Activated naive CD8-positive, alpha-beta T cell treated with anti-CD3 and anti-CD28 coated beads, Interleukin-2, amount 50 U/mL, for 24 hours (primary cell): Measurements from ENCODE around the gene CDRT4.
"Not testable (repeated sequence)": the region's sequence is repeated elsewhere in the genome, so short reads cannot be mapped to it uniquely, and the experiment has no call there.

Experiments
- ATAC-seq: fragments of 150-1000 bp; cut with Tn5 transposase; one replicate; pipeline ENCODE4 v1.10.0; 2021
- DNase-seq: peaks from one replicate; pipeline ENCODE4 v3.0.0; 2021
- H3K27ac Mint-ChIP-seq: one replicate; pipeline ENCODE4 v1.8.0; 2021; ENCODE audit warnings: mild to moderate bottlenecking, mixed read lengths
- H3K27me3 Mint-ChIP-seq: one replicate; pipeline ENCODE4 v1.8.0; 2021; ENCODE audit warnings: mixed read lengths
- H3K36me3 Mint-ChIP-seq: one replicate; pipeline ENCODE4 v1.8.0; 2021; ENCODE audit warnings: low read depth, mixed read lengths
- H3K4me1 Mint-ChIP-seq: one replicate; pipeline ENCODE4 v1.8.0; 2021; ENCODE audit warnings: mixed read lengths
- H3K4me3 Mint-ChIP-seq: one replicate; pipeline ENCODE4 v1.8.0; 2021; ENCODE audit warnings: mild to moderate bottlenecking, moderate library complexity, mixed read lengths
- H3K9me3 Mint-ChIP-seq: one replicate; pipeline ENCODE4 v1.8.0; 2021; ENCODE audit warnings: mixed read lengths

CDRT4 gene

GRCh38 chr17:15456496-15456895 lies 10.9 kb downstream of the CDRT4 start:
- Mint-ChIP-seq H3K36me3 (peaks cover 16% of the 10 kb centered on the region), H3K9me3 (peaks cover 9% of the 10 kb centered on the region), H3K4me3 (no peak overlapping the region), H3K27ac (no peak overlapping the region), H3K4me1 (no peaks in the 10 kb centered on the region), H3K27me3 (no peaks in the 10 kb centered on the region)
- no peak for ATAC-seq
- no peak for DNase-seq

- ATAC-seq, result no peak
- Mint-ChIP-seq H3K36me3 (peaks cover 13% of the 10 kb centered on the region), H3K4me1 (no peaks in the 10 kb centered on the region), H3K9me3 (peaks cover 4% of the 10 kb centered on the region), H3K4me3 (no peak overlapping the region), H3K27me3 (no peaks in the 10 kb centered on the region), H3K27ac (no peak overlapping the region)
- DNase-seq, result no peak
These were observed 13.1 kb downstream of the CDRT4 start for GRCh38 chr17:15454346-15454745.

- peaks cover 4% of the 10 kb centered on the region for H3K9me3 Mint-ChIP-seq
- H3K36me3 Mint-ChIP-seq, result peaks cover 13% of the 10 kb centered on the region
- H3K27ac Mint-ChIP-seq, result no peak overlapping the region
- DNase-seq (no peak), ATAC-seq (no peak)
- no peak overlapping the region for H3K4me3 Mint-ChIP-seq
- no peaks in the 10 kb centered on the region for H3K4me1 Mint-ChIP-seq
- H3K27me3 Mint-ChIP-seq, result no peaks in the 10 kb centered on the region
These were observed 13.6 kb downstream of the CDRT4 start for GRCh38 chr17:15453782-15454181.

GRCh38 chr17:15453246-15453645 lies 14.2 kb downstream of the CDRT4 start:
- Mint-ChIP-seq H3K27ac (no peak overlapping the region), H3K9me3 (peaks cover 2% of the 10 kb centered on the region), H3K27me3 (no peaks in the 10 kb centered on the region), H3K4me1 (no peaks in the 10 kb centered on the region), H3K4me3 (no peak overlapping the region), H3K36me3 (peaks cover 13% of the 10 kb centered on the region)
- no peak for DNase-seq
- no peak for ATAC-seq

- H3K36me3 Mint-ChIP-seq, result peaks cover 13% of the 10 kb centered on the region
- no peaks in the 10 kb centered on the region for H3K9me3 Mint-ChIP-seq
- no peaks in the 10 kb centered on the region for H3K4me1 Mint-ChIP-seq
- H3K27me3 Mint-ChIP-seq, result no peaks in the 10 kb centered on the region
- ATAC-seq (no peak), DNase-seq (no peak)
- no peak overlapping the region for H3K27ac Mint-ChIP-seq
- no peak overlapping the region for H3K4me3 Mint-ChIP-seq
These were observed 14.7 kb downstream of the CDRT4 start for GRCh38 chr17:15452746-15453145.

- Mint-ChIP-seq H3K36me3 (peaks cover 11% of the 10 kb centered on the region), H3K27me3 (no peaks in the 10 kb centered on the region), H3K27ac (no peak overlapping the region), H3K4me1 (no peaks in the 10 kb centered on the region), H3K4me3 (no peak overlapping the region), H3K9me3 (no peaks in the 10 kb centered on the region)
- no peak for ATAC-seq
- DNase-seq, result no peak
These were observed 15.7 kb downstream of the CDRT4 start for GRCh38 chr17:15451680-15452079.

- no peaks in the 10 kb centered on the region for H3K36me3 Mint-ChIP-seq
- H3K9me3 Mint-ChIP-seq, result no peaks in the 10 kb centered on the region
- H3K27ac Mint-ChIP-seq, result no peak overlapping the region
- H3K4me1 Mint-ChIP-seq, result peaks cover 5% of the 10 kb centered on the region
- no peaks in the 10 kb centered on the region for H3K27me3 Mint-ChIP-seq
- DNase-seq (no peak), ATAC-seq (no peak)
- H3K4me3 Mint-ChIP-seq, result no peak overlapping the region
These were observed 18.9 kb downstream of the CDRT4 start for GRCh38 chr17:15448580-15448956.

GRCh38 chr17:15447928-15448579 lies 19.4 kb downstream of the CDRT4 start:
- Mint-ChIP-seq H3K4me1 (peaks cover 5% of the 10 kb centered on the region), H3K27me3 (no peaks in the 10 kb centered on the region), H3K9me3 (no peaks in the 10 kb centered on the region), H3K36me3 (no peaks in the 10 kb centered on the region), H3K4me3 (no peak overlapping the region), H3K27ac (no peak overlapping the region)
- DNase-seq, result no peak
- no peak for ATAC-seq

- H3K27ac Mint-ChIP-seq, result no peak overlapping the region
- no peaks in the 10 kb centered on the region for H3K9me3 Mint-ChIP-seq
- no peak overlapping the region for H3K4me3 Mint-ChIP-seq
- H3K4me1 Mint-ChIP-seq, result peaks cover 5% of the 10 kb centered on the region
- H3K27me3 Mint-ChIP-seq, result no peaks in the 10 kb centered on the region
- ATAC-seq (no peak), DNase-seq (no peak)
- H3K36me3 Mint-ChIP-seq, result peaks cover 3% of the 10 kb centered on the region
These were observed 21.4 kb downstream of the CDRT4 start for GRCh38 chr17:15446036-15446435.

- no peak for ATAC-seq
- H3K36me3 Mint-ChIP-seq, result peaks cover 9% of the 10 kb centered on the region
- H3K27ac Mint-ChIP-seq, result no peak overlapping the region
- H3K4me1 Mint-ChIP-seq, result peaks cover 5% of the 10 kb centered on the region
- no peak overlapping the region for H3K4me3 Mint-ChIP-seq
- H3K27me3 Mint-ChIP-seq, result no peaks in the 10 kb centered on the region
- H3K9me3 Mint-ChIP-seq, result no peaks in the 10 kb centered on the region
- DNase-seq, result no peak
These were observed 22.6 kb downstream of the CDRT4 start for GRCh38 chr17:15444805-15445204.

- DNase-seq (no peak), ATAC-seq (no peak)
- peaks cover 5% of the 10 kb centered on the region for H3K4me1 Mint-ChIP-seq
- H3K27me3 Mint-ChIP-seq, result no peaks in the 10 kb centered on the region
- H3K4me3 Mint-ChIP-seq, result no peak overlapping the region
- peaks cover 26% of the 10 kb centered on the region for H3K36me3 Mint-ChIP-seq
- H3K9me3 Mint-ChIP-seq, result no peaks in the 10 kb centered on the region
- H3K27ac Mint-ChIP-seq, result no peak overlapping the region
These were observed 24.9 kb downstream of the CDRT4 start for GRCh38 chr17:15442311-15443180.

GRCh38 chr17:15441315-15441714 lies 26.1 kb downstream of the CDRT4 start:
- Mint-ChIP-seq H3K27ac (no peak overlapping the region), H3K4me1 (peaks cover 10% of the 10 kb centered on the region), H3K9me3 (peaks cover 6% of the 10 kb centered on the region), H3K4me3 (no peak overlapping the region), H3K27me3 (no peaks in the 10 kb centered on the region), H3K36me3 (peaks cover 37% of the 10 kb centered on the region)
- no peak for DNase-seq
- no peak for ATAC-seq

- Mint-ChIP-seq H3K27me3 (no peaks in the 10 kb centered on the region), H3K27ac (no peak overlapping the region), H3K4me1 (peaks cover 11% of the 10 kb centered on the region), H3K9me3 (peaks cover 6% of the 10 kb centered on the region), H3K36me3 (peaks cover 42% of the 10 kb centered on the region), H3K4me3 (no peak overlapping the region)
- DNase-seq, result no peak
- ATAC-seq, result no peak
These were observed 27.1 kb downstream of the CDRT4 start for GRCh38 chr17:15440347-15440746.

GRCh38 chr17:15439205-15439985 lies 28.0 kb downstream of the CDRT4 start:
- H3K9me3 Mint-ChIP-seq, DNase-seq, H3K4me1 Mint-ChIP-seq, H3K4me3 Mint-ChIP-seq, ATAC-seq, H3K27me3 Mint-ChIP-seq, H3K27ac Mint-ChIP-seq: not testable (repeated sequence)
- H3K36me3 Mint-ChIP-seq, result peaks cover 42% of the 10 kb centered on the region
